SK-N-DZ (cell line): ENCODE measurements around the gene RRP1.
A peak's percentile ranks its signal among the peaks of the same experiment; 100 is the strongest.

Experiments used
- DNase-seq: peaks from one replicate; pipeline ENCODE4 v3.0.0-alpha.2; 2015; ENCODE audit warnings: low spot score

RRP1 gene

DNA sequence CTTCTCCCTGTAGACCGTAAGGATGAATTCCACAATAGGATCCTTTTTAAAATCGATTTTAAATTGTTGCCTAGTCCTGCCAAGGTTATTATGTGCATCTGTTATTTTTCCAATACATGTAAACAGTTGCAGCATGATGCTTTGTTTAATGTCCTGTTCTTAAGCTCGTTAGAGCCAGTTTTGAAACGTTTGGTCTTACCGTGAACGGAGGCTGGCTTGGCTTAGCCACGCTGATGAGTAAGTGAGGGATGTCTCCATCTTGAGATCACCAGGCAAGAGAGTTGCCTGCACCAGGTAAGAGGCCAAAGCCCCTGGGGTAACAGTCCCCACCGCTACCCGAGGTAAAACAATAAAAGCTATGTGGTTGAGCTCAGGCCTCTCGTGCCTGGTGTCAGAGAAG, 30.6 kb upstream of the RRP1 start:
- no peak for DNase-seq

DNA sequence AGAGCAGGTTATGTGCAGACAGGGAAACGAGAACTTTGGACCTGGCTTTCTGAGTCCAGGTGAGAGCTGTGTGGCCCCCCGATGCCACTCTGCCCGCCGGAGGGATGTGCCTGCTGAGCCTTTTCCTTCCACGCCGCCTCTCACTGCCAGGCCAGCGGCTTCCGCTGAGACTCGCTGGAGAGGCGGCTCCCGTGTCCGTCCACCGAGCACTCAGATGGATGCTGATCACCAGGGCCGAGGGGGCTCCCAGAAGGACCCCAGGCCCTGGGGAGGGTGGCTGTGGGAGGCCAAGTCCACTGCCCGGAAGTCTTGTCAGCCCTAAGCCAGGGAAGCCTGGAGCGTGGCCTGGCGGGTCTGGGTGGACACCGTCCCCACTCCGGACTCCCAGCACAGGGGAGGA, 29.7 kb upstream of the RRP1 start:
- DNase-seq = no peak

DNA sequence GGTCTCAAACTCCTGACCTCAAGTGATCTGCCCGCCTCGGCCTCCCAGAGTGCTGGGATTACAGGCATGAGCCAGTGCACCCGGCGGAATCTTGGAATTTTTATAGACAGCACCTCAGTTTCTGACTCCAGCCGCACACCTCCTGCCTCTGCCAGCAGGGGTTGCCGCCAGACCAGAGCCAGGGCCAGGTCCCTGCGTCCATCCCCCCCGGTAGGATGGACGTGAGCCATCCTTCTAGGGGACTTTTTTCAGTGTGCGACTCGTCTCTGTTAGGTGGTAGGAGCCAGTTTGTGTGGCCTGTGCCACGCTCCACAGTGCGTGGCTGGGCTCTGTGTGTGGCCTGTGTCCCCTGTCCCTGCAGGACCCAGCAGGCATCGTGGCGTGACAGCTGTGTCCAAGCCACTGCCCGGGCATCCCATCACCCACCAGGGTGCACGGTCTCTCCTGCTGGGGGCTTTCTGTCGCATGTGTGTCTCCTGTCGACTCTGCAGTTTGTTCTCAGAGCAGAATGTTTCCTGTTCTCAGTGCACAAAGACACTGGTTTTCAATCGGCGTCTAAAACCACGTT, 28.9 kb upstream of the RRP1 start:
- no peak for DNase-seq

DNA sequence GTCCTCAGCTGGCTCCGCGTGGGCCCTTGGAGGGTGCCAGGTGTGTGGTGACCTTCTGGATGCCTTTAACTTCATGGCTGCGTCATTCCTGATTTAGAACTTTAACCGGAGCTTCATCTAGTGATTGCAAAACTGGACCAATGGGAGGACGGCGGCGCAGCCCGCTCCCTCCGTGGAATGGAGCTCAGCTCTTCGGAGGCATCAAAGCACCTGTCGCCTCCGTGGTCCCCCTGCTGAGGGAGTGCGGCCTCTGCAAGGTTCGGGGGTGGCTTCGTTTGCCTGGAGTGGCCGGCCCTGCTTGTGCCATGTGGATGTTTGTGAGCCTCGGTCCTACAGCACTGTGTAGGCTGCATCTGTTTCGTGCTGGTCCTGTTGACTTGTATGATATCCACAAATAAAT, 27.5 kb upstream of the RRP1 start:
- DNase-seq = no peak

DNA sequence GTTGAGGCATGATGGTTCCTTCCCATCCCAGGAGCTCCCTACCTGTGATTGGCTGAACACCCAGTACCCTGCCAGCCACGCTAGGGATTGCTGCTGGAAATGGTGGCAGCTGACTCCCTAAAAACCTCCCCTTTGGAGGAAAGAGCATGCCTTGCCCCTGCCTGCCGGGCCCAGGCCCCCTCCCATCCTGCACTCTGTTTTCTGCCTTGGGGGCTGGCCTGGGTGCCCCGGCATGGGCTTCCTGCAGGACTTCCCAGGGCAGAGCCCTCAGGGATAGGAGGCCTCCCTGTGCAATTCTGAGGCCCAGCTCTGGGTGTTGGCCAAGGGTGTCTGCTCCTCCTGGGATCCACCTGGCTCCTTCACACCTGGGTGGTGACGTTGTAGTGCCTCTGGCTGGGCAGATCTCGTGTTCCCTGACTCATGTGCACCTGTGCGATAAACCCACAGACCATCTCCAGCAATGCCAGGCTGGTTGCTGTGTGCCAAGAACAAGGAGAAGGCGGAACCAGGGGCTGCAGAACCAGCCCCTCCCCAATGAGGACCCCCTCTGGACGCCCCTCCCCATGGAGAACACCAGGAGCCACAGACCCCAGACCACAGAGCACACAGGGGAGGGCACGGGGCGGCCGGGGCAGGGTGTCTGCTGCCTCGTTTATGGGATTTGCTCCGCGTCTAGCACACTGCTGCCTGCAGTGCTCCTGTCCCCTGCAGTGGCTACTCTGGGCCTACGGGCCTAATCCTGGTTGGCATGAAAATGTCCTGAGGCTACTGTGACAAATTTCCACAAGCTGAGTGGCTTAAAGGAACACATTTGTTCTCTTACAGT, 26.9 kb upstream of the RRP1 start:
- no peak for DNase-seq

DNA sequence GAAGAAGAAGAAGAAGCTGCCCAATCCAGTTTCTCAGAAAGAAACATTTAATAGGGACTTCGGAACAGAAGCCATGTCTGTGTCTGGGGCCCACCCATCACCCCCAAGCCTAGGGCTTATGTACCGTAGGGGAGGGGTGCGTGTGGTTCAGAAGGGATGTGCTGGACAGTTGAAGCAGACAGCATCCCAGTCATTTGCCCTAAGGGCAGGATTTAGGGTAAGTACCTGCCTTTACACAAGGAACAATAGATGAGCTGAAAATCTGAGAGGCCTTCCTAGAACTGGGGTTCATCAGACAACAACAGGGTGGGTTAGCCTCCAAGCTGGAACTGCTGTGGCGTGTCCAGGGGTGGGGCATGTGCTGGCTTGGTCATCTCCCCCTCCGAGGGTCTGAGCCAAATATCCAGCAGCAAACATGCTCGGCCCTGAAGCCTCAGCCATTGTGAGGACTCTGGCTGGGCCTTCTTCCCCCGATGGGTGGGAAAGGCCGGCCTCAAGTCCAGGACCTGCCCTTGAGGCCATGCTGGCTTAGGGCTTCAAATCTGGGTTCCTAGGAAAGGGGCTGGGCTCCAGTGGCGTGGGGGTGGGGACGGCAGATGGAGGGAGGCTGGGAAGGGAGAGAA, 25.4 kb upstream of the RRP1 start:
- no peak for DNase-seq

DNA sequence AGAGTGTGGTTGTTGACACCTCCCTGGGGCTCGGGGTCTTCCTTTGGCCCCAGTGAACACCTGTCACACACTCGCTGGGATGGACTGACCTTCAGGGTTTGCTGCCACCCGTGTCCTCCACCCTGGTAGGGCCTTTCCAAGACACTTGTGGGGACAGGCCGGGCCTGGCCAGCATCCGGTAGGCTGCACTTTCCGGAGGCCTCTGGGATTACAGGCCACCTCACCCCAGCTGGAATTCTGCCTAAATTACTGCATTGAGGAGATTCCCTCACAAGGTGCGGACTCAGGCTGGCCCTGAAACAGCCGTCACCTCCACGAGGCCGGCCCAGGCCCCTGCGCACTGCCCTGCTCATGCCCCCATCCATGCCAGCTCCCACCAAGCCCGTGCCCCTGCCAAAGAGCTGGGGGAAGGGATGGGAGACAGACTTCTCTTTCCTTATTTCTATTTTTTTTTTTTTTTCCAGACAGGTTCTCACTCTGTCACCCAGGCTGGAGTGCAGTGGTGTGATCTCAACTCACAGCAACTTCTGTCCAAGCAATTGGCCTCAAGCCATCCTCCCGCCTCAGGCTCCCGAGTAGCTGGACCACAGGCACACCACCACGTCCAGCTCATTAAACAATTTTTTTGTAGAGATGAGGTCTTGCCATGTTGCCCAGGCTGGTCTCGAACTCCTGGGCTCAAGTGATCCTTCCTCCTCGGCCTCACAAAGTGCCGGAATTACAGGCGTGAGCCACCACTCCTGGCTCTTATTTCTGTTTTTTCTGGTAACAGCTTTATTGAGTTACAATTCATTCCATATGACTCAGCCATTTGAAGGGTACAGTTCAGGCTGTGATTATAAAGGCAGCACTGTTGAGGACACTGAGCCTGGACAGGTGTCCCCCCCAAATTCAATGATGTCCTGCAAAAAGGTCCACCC, 24.5 kb upstream of the RRP1 start:
- no peak for DNase-seq

DNA sequence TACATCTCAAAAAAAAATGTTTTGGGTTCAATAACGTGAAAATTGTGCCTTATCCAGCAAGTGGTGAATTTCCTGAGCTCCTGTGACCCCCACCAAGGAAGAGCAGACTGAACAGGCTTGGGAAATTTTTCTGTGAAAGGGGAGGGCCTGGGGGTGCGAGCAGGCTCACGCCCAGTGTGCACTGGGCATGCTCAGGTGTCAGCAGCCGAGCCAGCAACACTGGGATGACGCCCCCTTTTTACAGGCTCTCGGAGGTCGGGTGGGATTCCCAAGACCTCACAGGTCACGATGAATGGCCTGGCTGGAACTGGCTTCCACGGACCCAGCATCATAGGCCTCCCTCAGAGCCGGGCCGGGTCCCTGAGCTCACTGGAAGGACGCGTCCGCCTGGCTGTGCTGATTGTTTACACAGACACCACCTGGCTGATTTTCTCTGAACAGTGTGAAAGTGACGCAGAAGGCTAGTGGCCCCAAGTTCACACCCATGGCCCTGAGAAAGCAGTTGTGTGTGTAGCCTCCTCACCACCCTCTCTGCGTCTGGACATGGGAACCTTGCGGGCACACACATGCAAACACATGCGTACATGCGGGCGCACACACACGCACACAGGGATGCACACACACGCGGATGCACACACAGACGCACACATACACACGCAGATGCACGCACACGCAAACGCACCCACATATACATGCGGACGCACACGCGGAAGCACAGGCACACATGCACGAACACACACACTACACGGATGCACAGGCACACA, 22.5 kb upstream of the RRP1 start:
- no peak for DNase-seq

DNA sequence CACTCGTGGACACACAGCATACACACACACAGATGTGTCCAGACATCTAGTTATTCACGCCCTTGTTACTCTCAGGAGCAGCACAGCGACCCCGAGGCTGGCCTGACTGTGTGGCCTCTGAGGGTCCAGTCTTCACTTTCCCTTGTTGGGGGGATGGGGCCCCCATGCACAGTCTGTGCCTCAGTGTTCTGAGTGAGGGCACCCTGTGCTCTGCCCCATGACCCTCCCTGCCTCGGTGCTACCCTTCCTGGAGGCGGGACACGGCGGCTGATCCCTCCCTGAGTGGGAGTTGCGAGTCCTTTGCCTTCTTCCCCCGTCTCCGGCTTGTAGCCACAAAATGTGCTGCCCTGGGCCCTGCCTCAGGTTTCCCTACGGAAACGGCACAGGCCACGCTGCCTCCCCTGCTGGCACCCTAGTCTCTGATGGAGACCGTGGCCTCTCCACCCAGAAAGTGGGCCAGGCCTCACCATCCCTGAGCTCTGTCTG, 21.8 kb upstream of the RRP1 start:
- no peak for DNase-seq

DNA sequence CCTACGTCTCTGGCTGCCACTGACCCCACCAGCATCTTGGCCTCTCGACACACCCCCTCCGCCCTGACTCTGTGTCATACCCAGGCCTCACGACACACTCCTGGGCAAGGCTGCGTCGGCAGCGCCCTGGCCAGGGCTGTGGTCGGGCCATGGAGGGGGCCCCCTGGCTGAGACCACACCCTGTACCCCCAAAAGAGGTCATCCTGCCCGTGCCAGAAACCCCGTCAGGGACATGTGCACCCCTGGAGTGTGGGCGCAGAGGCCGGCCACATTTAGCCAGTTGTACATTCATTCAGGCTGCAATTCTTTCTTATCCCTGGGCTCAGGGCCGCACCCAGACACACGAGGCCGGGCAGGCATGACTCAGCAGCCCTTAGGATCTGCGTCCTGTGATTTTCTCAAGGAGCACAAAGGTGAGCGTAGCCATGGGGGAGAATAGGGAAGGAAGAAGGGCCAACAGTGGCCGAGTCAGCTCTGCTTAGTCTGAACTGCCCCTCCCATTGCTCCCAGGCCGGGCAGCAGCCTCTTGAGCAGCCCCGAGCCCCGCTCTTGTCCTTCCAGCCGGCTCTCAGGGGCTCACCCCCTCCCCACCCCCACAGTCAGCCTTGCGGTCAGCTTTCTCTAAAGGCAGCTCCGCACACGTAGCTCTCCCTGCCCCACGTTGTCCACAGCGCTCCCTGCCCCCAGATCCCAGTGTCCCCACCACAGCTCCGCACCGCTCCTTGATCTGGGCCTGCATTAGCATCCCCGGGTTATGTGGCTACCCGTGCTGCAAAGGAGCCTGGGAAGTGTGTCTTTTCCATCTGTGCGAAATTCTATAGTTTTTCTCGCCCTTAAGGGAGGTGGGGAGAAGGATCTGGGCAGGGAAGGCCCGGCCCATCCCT, 21.2 kb upstream of the RRP1 start:
- DNase-seq = peak; percentile 37

DNA sequence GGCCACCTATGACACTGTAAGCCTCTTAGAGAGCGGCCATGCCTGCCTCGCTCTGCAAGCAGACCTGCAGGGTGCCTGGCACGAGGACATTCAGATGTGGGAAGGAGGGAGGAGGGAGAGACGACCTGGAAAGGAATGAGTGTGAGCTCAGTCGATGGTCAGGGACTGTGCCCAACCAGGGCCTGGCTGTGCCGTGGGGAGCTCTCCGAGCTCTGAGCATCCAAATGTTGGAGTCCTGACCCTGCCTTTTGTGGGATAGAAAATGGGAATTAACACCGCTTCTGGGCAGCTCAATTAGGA, 20.6 kb upstream of the RRP1 start:
- DNase-seq = peak; percentile 66

DNA sequence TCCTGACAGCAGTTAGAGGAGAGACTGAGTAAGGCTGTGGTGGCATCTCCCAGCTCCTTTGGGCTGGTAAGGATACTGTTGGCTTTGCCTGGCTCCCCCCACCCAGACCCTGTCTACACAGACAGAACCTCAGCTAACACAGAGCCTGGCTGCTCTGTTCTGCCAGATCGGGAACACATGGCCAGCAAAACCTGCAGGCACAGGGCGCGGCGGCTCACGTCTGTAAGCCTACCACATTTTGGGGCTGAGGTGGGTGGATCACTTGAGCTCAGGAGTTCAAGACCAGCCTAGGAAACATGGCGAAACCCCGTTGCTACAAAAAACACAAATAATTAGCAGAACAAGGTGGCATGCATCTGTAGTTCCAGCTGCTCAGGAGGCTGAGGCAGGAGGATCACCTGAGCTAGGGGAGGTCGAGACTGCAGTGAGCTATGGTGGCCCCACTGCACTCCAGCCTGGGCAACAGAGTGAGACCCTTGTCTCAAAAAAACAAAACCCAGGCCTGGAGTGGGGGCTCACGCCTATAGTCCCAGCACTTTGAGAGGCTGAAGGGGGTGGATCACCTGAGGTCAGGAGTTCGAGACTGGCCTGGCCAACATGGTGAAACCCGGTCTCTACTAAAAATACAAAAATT, 19.9 kb upstream of the RRP1 start:
- DNase-seq = peak; percentile 29

DNA sequence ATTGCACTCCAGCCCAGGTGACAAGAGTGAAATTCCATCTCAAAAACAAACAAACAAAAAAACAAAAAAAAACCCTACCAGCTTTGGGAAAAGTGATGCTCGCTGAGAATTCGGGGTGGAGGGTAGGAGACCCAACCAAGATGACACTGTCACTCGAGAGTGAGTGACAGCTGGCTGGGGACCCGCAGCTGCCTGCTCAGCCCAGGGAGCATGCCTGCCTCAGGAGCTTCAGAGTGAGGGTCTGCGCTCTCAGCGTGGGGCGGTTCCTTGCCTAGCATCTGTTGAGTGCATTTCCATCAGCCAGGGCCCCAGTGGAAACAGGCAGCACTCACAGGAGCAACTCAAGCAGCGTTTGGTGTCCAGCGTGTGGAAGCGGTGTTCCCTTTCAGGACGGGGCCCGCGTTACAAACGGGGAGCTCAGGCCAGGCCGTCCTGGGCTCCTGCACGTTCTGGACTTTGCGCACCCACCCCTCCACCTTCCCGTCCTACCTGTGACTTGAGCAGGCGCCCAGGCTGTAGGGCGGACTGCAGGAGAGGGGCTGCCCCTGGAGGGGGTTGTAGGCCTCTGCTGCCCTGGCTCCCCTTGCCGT, 19.2 kb upstream of the RRP1 start:
- DNase-seq = no peak

DNA sequence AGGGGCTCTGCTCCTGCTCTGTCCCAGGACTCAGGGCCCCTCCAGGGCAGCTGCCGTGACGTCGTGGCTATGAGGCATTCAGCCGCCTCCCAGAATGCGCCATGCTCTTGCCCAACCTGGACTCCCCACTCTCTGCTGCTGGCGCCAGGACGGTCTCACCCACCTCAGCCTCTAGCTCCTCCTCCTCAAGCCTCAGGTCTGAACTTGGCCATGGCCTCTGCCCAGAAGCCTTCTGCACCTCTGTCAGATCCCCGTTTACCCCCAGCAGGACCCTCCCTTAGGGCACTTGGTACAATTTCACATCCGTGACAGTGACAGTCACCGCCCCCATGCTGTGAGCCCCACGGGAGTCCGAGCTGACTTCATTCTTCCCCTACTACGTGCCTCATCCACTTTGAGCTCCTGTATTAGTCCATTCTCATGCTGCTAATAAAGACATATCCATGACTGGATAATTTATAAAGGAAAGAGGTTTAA, 18.1 kb upstream of the RRP1 start:
- DNase-seq = no peak

DNA sequence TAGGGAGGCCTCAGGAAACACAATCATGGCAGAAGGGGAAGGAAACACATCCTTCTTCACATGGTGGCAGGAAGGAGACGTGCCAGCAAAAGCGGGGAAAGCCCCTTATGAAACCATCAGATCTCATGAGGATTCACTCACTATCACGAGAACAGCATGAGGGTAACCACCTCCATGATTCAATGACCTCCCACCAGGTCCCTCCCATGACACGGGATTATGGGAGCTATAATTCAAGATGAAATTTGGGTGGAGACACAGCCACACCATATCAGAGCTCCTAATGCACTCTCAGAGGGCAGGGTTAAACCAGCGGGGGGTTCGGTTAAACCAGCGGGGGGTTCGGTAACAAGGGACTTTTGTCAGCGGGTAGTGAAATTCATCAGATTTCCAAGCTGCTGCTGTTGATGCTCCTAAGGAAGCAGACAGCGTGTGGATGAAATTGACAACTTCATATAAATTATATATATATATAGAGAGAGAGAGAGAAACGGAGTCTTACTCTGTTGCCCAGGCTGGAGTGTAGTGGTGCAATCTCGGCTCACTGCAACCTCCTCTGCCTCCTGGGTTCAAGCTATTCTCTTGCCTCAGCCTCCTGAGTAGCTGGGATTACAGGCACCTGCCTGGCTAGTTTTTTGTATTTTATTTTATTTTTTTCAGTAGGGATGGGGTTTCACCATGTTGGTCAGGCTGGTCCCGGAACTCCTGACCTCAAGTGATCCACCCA, 17.5 kb upstream of the RRP1 start:
- no peak for DNase-seq

DNA sequence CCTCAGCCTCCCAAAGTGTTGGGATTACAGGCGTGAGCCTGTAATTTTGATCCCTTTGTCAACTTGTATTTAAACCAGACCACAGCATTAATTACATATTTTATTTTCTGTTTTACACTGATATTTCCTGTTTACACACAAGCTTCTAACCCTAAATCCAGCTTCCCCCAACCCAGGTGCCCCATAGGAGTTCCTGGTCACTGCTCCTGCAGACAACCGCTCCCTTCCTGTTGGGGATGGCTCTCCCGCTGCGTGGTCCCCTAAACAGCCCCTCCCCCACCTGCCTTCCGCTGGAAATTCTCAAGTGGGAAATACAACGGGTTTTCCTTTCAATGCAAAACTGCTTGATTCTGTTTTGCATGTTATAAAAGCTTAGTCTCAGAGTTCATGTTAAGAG, 17.0 kb upstream of the RRP1 start:
- DNase-seq = no peak

DNA sequence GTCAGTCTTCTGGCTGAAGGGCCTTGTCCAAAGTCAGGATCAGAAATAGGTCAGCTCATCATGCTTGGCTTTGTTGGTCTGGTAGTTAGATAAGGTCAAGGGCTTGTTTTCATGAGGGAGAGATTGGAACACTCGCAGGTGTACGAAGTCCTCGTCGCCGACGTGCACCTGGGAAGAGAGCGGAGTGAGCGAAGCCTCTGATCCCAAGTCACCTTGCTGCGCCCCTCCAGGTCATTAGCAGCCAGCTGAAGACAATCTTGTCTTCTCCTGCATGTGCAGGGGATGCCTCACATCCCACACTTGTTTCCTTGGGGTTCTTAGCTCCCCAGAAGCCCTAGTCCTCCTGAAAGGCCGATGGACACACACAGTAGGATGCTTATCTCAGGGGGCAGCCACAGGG, 15.2 kb upstream of the RRP1 start:
- no peak for DNase-seq

DNA sequence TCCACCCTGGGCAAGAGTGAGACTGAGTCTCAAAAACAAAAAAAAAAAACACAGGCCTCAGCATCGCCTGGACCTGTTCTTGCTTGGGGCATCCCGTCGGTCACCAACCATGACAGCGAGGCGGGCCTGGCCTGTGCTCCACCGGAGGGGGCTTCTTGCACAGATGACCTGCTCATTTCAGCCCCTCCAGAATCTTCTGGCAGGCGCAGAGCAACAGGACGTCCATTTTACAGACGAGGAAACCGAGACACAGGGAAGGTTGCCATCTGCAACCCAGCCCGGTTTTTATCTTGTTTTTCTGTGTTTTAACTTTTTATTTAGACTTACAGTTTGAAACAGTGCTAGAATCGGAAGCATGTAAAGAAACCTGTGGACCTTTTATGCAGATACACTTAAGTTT, 14.2 kb upstream of the RRP1 start:
- DNase-seq = no peak
